Stimulated activated CD4-positive, alpha-beta T cell treated with anti-CD3 and anti-CD28 coated beads, Interleukin-2, amount 100 ng/mL, for 4 hours (primary cell): Measurements from ENCODE around the gene LGALS4.
"Not testable (repeated sequence)": the region's sequence is repeated elsewhere in the genome, so short reads cannot be mapped to it uniquely, and the experiment has no call there.

Experiments
- DNase-seq: peaks from one replicate; pipeline ENCODE4 v3.0.0-alpha.2; 2020; ENCODE audit warnings: low read depth

The LGALS4 gene

GRCh38 chr19:38770228-38770948 lies 42.4 kb downstream of the LGALS4 start:
- DNase-seq = not testable (repeated sequence)

GRCh38 chr19:38769635-38770211 lies 43.0 kb downstream of the LGALS4 start:
- DNase-seq = peak; percentile 82

GRCh38 chr19:38766276-38767047 lies 46.3 kb downstream of the LGALS4 start:
- DNase-seq = no peak

- no peak for DNase-seq
Observed at GRCh38 chr19:38765214-38765613, 47.5 kb downstream of the LGALS4 start.

GRCh38 chr19:38763795-38764220 lies 48.9 kb downstream of the LGALS4 start:
- DNase-seq = no peak

- DNase-seq = not testable (repeated sequence)
Observed at GRCh38 chr19:38761884-38762389, 50.8 kb downstream of the LGALS4 start.

- not testable (repeated sequence) for DNase-seq
Observed at GRCh38 chr19:38760805-38761517, 51.8 kb downstream of the LGALS4 start.

- no peak for DNase-seq
Observed at GRCh38 chr19:38759590-38760003, 53.1 kb downstream of the LGALS4 start.

- DNase-seq = not testable (repeated sequence)
Observed at GRCh38 chr19:38754196-38754595, 58.5 kb downstream of the LGALS4 start.

GRCh38 chr19:38753783-38754182 lies 59.0 kb downstream of the LGALS4 start:
- DNase-seq = not testable (repeated sequence)
